GM19239 (cell line): ENCODE measurements around the gene ANKRD18A.
"Not testable (repeated sequence)": the region's sequence is repeated elsewhere in the genome, so short reads cannot be mapped to it uniquely, and the experiment has no call there.

Experiments used
- DNase-seq: peaks from one replicate; pipeline ENCODE4 v3.0.0; 2011; ENCODE audit warnings: low spot score; ENCODE audit not compliant: insufficient read length
- FAIRE-seq: peaks from 2 replicates; lab custom pipeline; 2011; peaks lifted over from hg19 to GRCh38; lab: Jason Lieb, UNC

The ANKRD18A gene

GRCh38 chr9:38634315-38634714 is 13.9 kb upstream of the ANKRD18A start:
- DNase-seq: no peak
- FAIRE-seq: no peak

GRCh38 chr9:38629511-38629910 is 9.1 kb upstream of the ANKRD18A start:
- FAIRE-seq: no peak
- no peak for DNase-seq

GRCh38 chr9:38626006-38626405 is 5.6 kb upstream of the ANKRD18A start:
- DNase-seq (no peak), FAIRE-seq (no peak)

- DNase-seq (no peak), FAIRE-seq (no peak)
Observed at GRCh38 chr9:38622951-38623350, 2.6 kb upstream of the ANKRD18A start.

GRCh38 chr9:38622288-38622674 is 1.9 kb upstream of the ANKRD18A start:
- no peak for FAIRE-seq

GRCh38 chr9:38621434-38622287 is 1.3 kb upstream of the ANKRD18A start:
- DNase-seq (no peak), FAIRE-seq (no peak)

More at GRCh38 chr9:38622288-38622674, 1.9 kb upstream of the ANKRD18A start:
- DNase-seq: no peak

GRCh38 chr9:38619556-38620447 is 594 bp downstream of the ANKRD18A start:
- FAIRE-seq (peak; percentile 26), DNase-seq (no peak)

GRCh38 chr9:38598029-38598745 is 22.2 kb downstream of the ANKRD18A start:
- DNase-seq, FAIRE-seq: not testable (repeated sequence)

GRCh38 chr9:38595117-38595516 is 25.3 kb downstream of the ANKRD18A start:
- not testable (repeated sequence) for FAIRE-seq, DNase-seq

- FAIRE-seq, DNase-seq: not testable (repeated sequence)
Observed at GRCh38 chr9:38591346-38592063, 28.9 kb downstream of the ANKRD18A start.

- not testable (repeated sequence) for FAIRE-seq, DNase-seq
Observed at GRCh38 chr9:38583765-38584164, 36.6 kb downstream of the ANKRD18A start.

GRCh38 chr9:38580112-38580511 is 40.3 kb downstream of the ANKRD18A start:
- peak; percentile 37 for FAIRE-seq
- DNase-seq: not testable (repeated sequence)

- DNase-seq, FAIRE-seq: not testable (repeated sequence)
Observed at GRCh38 chr9:38576181-38576580, 44.2 kb downstream of the ANKRD18A start.

GRCh38 chr9:38566048-38566447 is 54.3 kb downstream of the ANKRD18A start:
- DNase-seq, FAIRE-seq: not testable (repeated sequence)

GRCh38 chr9:38565178-38565577 is 55.2 kb downstream of the ANKRD18A start:
- not testable (repeated sequence) for DNase-seq, FAIRE-seq

GRCh38 chr9:38563911-38564310 is 56.5 kb downstream of the ANKRD18A start:
- not testable (repeated sequence) for DNase-seq, FAIRE-seq

GRCh38 chr9:38561134-38561533 is 59.3 kb downstream of the ANKRD18A start:
- not testable (repeated sequence) for FAIRE-seq, DNase-seq

- DNase-seq, FAIRE-seq: not testable (repeated sequence)
Observed at GRCh38 chr9:38559172-38559571, 61.2 kb downstream of the ANKRD18A start.

GRCh38 chr9:38557746-38558145 is 62.6 kb downstream of the ANKRD18A start:
- not testable (repeated sequence) for DNase-seq, FAIRE-seq
